GM19455 (cell line): ENCODE results near the gene ZNRF2.
"Not testable (repeated sequence)": the region's sequence is repeated elsewhere in the genome, so short reads cannot be mapped to it uniquely, and the experiment has no call there.

ENCODE experiments used
- ATAC-seq: cut with Tn5 transposase; IDR thresholded peaks from one replicate; pipeline ENCODE4 v1.9.1; 2021; ENCODE audit not compliant: unreplicated experiment

ZNRF2 gene

DNA sequence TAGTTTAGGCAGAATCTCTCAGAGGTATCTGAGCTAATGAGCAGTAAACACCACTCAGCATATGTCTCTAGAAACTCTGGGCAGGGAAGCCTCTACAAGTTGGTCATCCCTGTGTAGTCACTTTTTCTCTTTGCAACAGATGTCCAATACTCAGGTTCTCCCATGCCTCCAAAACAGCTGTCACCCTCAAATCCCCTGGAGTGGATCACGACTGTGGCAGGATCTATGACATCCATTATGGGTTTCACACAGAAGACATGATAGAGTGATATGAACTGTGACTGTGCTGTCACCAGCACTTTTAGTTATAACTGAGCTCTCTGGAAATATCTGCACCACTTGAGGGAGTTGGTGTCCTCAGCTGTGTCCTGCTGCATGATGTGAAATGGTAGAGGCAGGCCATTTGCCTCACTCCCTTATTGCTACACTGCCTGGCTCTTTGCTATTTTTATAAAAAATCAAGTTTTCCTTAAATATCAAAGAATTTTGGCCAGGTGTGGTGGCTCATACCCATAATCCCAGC lies 24.1 kb upstream of the ZNRF2 start:
- ATAC-seq = no peak

DNA sequence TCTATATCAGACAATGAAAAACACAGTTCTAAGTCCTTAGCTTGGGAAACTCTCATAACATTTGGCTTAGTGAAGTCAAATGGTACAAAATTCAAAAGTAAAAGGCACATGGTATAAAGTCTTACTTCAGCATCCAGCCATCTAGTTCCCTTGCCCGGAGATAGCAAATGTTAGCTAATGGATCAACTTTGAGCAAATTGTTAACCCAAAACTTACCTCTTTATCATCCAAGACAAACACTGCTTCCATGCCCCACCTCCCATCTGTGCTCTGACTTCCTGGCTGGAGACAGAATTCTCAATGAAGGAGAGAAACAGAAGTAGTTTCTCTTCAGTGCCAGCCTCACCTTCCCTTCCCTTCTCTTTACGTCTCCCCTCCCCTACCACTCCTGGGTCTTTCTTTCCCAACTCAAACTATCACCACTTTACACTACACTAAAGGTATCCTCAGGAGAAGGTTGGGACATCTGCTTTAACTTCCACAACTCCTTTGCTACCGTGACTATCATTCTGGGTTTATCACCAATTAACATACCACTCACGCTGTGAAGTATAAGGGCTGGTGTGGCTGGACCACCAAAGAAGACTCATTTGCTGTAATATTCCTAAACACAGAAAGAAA lies 21.2 kb upstream of the ZNRF2 start:
- ATAC-seq = no peak

GRCh38 chr7:30264052-30264451 lies 20.3 kb upstream of the ZNRF2 start:
- no peak for ATAC-seq

DNA sequence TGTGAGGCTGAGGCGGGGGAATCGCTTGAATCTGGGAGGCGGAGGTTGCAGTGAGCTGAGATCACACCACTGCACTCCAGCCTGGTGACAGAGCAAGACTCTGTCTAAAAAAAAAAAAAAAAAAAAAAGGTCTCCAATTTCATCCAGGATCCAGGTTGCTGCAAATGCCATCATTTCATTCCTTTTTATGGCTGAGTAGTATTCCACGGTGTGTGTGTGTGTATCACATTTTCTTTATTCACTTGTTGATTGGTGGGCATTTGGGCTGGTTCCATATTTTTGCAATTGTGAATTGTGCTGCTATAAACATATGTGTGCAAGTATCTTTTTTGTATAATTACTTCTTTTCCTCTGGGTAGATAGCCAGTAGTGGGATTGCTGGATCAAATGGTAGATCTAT lies 19.2 kb upstream of the ZNRF2 start:
- ATAC-seq = not testable (repeated sequence)

- no peak for ATAC-seq
Observed at GRCh38 chr7:30266686-30267085, 17.7 kb upstream of the ZNRF2 start.

GRCh38 chr7:30268586-30268985 lies 15.8 kb upstream of the ZNRF2 start:
- no peak for ATAC-seq

- ATAC-seq = no peak
Observed at GRCh38 chr7:30269490-30269889, 14.9 kb upstream of the ZNRF2 start.

DNA sequence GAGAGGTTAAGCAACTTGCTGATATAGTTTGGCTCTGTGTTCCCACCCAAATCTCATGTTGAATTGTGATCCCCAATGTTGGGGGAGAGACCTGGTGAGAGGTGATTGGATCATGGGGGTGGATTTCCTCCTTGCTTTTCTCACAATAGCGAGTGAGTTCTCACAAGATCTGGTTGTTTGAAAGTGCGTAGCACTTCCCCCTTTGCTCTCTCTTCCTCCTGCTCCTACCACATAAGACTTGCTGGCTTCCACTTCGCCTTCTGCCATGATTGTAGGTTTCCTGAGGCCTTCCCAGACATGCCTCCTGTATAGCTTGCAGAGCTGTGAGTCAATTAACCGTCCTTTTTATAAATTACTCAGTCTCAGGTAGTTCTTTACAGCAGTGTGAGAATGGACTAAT lies 13.5 kb upstream of the ZNRF2 start:
- ATAC-seq = no peak

DNA sequence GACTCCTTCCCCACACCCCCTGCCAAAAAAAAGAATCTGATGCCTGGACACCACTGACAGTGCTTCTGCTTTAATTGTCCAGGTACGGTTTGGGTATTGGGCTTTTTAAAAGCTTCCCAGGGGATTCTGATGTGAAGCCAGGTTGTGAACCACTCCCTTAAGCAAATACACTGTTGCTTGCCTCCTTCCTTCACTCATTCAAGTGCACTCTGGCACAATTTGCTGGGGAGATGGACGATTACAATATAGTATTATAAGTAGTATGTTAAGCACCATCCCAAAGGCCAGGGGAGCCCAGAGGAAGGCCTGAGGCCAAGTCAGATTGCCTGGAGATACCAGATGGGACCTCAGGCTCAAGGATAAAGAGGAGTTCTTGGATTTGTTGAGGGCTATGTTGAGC lies 12.3 kb upstream of the ZNRF2 start:
- no peak for ATAC-seq

- no peak for ATAC-seq
Observed at GRCh38 chr7:30273552-30273951, 10.8 kb upstream of the ZNRF2 start.

DNA sequence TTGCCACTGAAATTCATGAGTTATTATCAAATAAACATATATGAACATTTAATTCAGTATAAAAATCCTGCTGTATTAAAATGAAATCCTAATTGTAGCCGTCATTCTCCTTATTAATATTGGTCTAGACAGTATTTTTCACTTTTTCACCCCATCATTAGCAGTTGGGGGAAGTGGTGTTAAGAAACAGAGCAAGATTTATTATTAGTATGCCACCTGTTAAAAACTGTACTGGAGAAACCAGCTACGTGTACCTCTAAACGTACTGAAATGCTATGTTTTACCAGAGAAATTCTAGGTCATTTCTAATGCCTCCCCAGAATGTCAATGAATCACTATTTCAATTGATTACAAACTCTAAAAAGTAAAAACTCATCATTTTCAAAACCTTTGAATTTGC lies 9.8 kb upstream of the ZNRF2 start:
- ATAC-seq = no peak

GRCh38 chr7:30276203-30276900 lies 8.0 kb upstream of the ZNRF2 start:
- ATAC-seq = no peak

- no peak for ATAC-seq
Observed at GRCh38 chr7:30278376-30278775, 6.0 kb upstream of the ZNRF2 start.

- ATAC-seq = no peak
Observed at GRCh38 chr7:30278849-30279652, 5.3 kb upstream of the ZNRF2 start.

DNA sequence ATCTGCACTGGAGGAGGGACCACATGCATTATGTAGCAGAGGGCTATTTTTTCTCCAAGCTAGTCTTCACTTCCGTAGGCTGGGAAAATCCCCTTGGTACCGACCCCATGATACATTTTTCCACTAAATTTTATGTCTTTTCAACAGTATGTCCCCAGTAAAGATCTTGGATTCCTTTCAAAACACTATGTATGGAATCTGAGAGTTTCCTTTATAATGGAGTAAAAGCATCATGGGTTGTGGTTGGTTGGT lies 4.8 kb upstream of the ZNRF2 start:
- no peak for ATAC-seq

- no peak for ATAC-seq
Observed at GRCh38 chr7:30280631-30281030, 3.8 kb upstream of the ZNRF2 start.

DNA sequence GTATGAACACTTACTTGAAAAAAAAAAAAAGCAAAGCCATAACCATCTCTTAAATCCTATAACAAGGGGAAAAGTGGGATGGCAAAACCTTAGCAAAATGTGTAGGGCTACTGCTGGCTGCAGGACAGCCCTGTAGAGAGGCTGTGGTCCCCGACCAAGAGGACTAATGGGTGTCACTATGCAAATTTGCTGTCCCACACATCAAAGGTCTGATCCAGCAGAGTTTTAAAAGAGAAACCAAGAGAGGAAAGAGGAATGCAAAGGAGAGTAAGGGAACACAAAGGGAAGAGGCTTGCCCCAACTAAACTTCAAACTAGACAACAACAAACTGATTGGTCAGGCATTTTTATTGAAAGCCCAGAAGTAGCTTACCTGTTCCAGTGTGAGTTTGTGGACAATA lies 3.1 kb upstream of the ZNRF2 start:
- ATAC-seq = no peak

GRCh38 chr7:30281791-30282190 lies 2.6 kb upstream of the ZNRF2 start:
- ATAC-seq = no peak

- no peak for ATAC-seq
Observed at GRCh38 chr7:30282735-30283134, 1.7 kb upstream of the ZNRF2 start.

- peak; percentile 12 for ATAC-seq
Observed at GRCh38 chr7:30285067-30285535, 704 bp downstream of the ZNRF2 start.

DNA sequence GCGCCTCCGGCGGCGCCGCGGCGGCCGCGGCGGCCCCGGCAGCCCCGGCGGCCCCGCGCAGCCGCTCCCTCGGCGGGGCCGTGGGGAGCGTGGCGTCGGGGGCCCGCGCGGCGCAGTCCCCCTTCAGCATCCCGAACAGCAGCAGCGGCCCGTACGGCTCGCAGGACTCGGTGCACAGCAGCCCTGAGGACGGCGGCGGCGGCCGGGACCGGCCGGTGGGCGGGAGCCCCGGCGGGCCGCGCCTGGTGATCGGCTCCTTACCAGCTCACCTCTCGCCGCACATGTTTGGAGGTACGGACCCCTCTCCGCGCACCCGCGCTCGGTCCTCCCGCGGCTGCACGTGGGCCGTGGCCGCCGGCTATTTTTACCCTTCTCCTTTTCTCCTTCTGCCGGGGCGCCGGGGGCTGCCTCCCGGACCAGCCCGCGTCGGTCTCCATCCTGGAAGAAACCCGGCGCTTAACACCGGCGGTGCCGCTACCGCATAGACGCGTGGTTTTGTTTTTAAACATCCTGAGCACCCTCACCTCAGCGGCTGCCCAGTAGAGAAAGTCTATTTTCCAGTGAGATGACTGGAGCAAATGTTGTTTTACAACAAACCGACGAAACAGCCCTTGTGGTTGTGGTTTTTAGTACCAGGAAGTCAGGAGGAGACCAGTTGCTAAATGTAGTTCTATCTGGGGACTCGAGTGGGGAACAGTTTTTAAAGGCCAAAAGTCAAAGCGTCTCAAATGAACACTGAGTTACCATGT lies 1.3 kb downstream of the ZNRF2 start:
- peak; percentile 3 for ATAC-seq
